ENCODE data around the gene PDLIM7.
A peak's percentile ranks its signal among the peaks of the same experiment; 100 is the strongest.

The PDLIM7 gene

GRCh38 chr5:177538876-177539275, 41.5 kb upstream of the PDLIM7 start:
- H3K27ac ChIP-seq (replicated peaks) = peak overlapping the region; percentile 5
- no peak for DNase-seq (ENCODE audit: low read depth in 1 of 2, low spot score in 1 of 2)
- TF ChIP-seq GABPA (IDR thresholded peaks at IDR 0.05; ENCODE audit: low read depth) = no peak
- TF ChIP-seq SPI1 (IDR thresholded peaks at IDR 0.05; ENCODE audit: borderline replicate concordance, low read depth) = no peak
- TF ChIP-seq CTCF (IDR thresholded peaks at IDR 0.05; ENCODE audit: insufficient read depth, low read length) = no peak
- TF ChIP-seq REST (IDR thresholded peaks at IDR 0.05; ENCODE audit: insufficient replicate concordance, low read depth) = no peak
- TF ChIP-seq POLR2AphosphoS5 (IDR thresholded peaks at IDR 0.05; ENCODE audit: low read depth) = no peak
- no peaks in the 10 kb centered on the region for H3K27me3 ChIP-seq (ENCODE audit: insufficient read depth, poor library complexity, severe bottlenecking)
- H3K4me3 ChIP-seq (replicated peaks; ENCODE audit: insufficient read depth, low read length) = no peak overlapping the region

GRCh38 chr5:177537389-177538361, 40.3 kb upstream of the PDLIM7 start:
- no peaks in the 10 kb centered on the region for H3K27me3 ChIP-seq (ENCODE audit: insufficient read depth, poor library complexity, severe bottlenecking)
- H3K4me3 ChIP-seq (replicated peaks; ENCODE audit: insufficient read depth, low read length) = no peak overlapping the region
- no peak overlapping the region for H3K27ac ChIP-seq (replicated peaks)
- no peak for DNase-seq (ENCODE audit: low read depth in 1 of 2, low spot score in 1 of 2)
- TF ChIP-seq REST (IDR thresholded peaks at IDR 0.05; ENCODE audit: insufficient replicate concordance, low read depth) (no peak), POLR2AphosphoS5 (IDR thresholded peaks at IDR 0.05; ENCODE audit: low read depth) (no peak)

GRCh38 chr5:177536386-177536785, 39.0 kb upstream of the PDLIM7 start:
- Histone ChIP-seq H3K27ac (replicated peaks) (no peak overlapping the region), H3K4me3 (replicated peaks; ENCODE audit: insufficient read depth, low read length) (no peak overlapping the region), H3K27me3 (ENCODE audit: insufficient read depth, poor library complexity, severe bottlenecking) (no peaks in the 10 kb centered on the region)
- no peak for DNase-seq (ENCODE audit: low read depth in 1 of 2, low spot score in 1 of 2)
- no peak for TF ChIP-seq REST (IDR thresholded peaks at IDR 0.05; ENCODE audit: insufficient replicate concordance, low read depth)
- no peak for TF ChIP-seq CTCF (IDR thresholded peaks at IDR 0.05; ENCODE audit: insufficient read depth, low read length)
- TF ChIP-seq GABPA (IDR thresholded peaks at IDR 0.05; ENCODE audit: low read depth) = no peak
- TF ChIP-seq SPI1 (IDR thresholded peaks at IDR 0.05; ENCODE audit: borderline replicate concordance, low read depth) = no peak
- TF ChIP-seq POLR2AphosphoS5 (IDR thresholded peaks at IDR 0.05; ENCODE audit: low read depth) = no peak

Measured in HL-60 (cell line).